NK-92 (cell line): ENCODE measurements around the gene SUPT3H.

ENCODE experiments used
- DNase-seq: peaks from one replicate; lab custom pipeline; 2025; ENCODE audit not compliant: unreplicated experiment; lab: John Stamatoyannopoulos, UW

Gene SUPT3H

DNA sequence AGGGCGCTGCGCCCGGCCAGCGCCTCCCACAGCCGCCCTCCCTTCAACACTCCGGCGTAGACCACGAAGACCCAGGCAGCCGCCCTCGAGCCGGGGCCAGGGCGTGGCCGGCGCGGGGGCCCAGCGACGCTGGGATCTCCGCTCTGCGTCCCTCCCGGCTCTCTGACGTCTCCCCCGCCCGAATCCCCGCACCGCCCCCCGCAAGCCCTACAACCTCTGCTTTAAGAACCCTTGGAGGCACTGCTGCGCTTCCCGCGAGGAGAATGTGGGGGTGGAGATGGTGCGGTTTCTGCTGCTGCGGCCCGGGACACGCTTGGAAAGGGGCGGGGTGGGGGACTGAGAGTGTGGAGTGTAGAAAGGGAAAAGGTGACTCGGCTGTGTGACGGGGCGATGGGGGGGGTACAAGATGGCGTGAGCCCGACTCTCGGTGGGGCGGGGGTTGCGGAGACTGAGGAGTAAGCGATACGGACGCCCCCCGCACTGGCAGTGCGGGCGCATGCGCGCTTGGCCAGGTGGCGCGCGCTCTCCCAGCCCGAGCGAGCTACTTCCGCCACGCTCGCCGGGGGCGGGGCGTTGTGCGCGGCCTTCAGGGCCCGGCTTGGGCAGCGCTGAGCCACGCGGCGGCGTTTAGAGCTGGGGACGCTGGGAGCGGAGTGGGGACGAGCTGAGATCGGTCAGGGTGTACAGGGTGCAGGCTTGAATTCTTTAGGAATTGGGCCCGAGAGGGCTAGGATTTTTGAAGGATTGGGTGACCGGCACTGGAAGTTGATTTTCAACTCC is at the start of gene SUPT3H:
TSS of gene SUPT3H (minus strand) at position 381 of the 780 bp plus-strand sequence.
- DNase-seq = peak; percentile 71

DNA sequence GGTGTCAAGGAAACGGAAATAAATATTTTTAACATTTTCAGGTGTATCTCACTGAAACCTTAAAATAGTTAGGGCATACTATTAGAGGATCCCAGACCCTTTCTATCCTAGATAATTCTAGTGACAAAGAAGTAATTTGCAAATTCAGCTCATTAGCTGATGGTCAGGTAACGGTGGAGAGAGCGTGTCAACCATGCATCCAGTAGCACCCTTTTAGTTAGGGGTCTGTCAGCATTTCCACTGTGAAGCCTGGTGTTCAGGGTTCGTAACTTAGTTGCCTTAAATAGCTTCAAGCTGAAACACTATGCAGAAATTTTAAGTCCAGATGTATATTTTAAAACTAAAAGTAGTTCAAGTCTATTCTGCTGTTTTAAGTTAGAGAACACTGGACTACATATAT is 48.5 kb upstream of the SUPT3H start:
- no peak for DNase-seq

DNA sequence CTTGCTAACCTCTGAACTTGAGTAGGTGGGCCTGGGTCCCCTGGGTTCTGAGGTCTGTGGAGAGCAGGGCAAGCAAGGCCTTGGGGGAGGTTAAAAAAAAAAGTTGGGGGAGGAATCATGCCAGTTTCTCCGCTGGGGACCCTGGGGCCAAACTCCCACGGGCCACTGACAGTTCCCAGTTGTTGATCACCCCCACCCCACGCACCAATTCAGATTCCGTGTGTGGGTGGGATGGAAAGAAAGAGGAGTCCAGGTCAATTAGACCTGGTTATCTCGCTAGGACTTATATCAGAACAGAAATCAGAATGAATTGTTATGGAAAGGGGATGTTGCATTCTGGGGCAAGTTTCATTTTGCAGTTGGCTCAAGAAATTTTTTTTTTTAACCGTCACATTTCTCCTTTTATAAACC is 46.7 kb upstream of the SUPT3H start:
- DNase-seq = no peak

DNA sequence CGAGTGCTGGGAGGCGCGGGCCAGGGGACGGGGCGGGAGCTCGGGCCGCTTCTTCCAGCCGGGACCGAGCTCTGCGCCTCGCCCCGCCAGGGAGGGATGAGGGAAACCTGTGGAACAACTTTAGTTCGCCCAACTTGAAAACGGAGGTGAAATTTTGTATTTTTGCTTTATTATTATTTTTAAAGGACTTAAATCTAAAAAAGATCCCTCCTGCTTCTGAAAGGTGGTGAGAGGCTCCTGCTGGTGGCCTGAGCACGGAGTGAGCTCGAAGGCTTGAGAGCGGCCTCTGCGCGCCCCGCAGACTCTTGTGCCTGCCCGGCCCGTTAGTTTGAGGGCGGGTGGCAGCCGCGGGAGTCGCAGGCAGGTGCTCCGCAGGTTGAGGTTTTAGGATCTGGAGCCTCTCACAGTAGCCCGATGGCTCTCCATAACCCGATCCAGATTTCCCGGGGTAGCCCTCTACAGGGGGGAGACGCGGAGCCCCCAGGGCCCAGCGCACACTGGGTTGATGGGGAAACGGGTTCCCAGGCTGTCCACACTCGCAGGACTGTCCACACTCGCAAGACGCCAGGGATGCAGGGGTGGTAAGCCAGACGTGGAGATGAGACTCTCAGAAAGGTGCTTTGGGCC is 46.2 kb upstream of the SUPT3H start:
- no peak for DNase-seq

DNA sequence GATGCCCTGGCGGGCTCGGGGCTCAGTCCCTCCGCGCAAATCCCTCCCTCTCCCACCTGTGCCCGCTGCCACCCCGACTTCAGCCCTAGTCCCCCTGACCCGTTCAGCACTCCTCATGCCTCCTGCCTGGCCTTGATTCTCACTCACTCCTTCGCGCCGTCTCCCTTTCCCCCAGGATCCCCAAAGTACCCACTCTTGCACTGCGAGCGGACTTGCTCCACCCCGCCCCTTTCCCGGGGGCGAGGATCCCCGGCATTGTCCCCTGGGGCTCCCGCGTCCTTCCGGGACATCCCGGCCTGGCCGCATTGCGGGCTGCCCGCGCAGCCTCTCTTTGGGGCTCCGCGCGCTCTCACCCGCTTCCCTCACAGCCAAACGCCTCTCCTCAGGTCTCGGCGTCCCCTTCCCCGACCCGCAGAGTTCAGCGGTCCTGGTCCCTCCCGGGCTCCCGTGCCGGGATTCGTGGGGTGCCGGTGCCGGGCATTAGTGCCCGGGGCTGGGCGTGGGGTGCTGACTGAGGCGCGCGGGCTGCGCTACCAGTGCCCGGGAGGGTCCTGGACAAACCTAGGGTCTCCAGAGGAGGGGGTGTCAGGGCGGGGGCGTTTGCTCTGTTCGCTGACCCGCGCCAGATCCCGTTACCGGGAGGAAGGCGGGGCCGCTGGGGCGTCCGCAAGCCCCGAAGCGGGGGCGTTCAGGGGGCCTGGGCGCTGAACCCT is 45.5 kb upstream of the SUPT3H start:
- no peak for DNase-seq

DNA sequence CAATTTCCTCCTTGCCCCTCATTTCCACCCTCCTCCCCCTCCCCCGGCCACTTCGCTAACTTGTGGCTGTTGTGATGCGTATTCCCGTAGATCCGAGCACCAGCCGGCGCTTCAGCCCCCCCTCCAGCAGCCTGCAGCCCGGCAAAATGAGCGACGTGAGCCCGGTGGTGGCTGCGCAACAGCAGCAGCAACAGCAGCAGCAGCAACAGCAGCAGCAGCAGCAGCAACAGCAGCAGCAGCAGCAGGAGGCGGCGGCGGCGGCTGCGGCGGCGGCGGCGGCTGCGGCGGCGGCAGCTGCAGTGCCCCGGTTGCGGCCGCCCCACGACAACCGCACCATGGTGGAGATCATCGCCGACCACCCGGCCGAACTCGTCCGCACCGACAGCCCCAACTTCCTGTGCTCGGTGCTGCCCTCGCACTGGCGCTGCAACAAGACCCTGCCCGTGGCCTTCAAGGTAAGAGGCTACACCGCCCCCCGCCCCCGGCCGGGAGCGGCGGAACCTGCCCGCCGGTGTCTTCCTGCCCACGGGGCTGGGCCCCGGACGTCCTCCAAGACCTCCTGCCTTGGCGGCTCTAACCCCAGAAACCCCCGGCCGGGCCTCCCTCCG is 44.9 kb upstream of the SUPT3H start:
- DNase-seq = no peak

DNA sequence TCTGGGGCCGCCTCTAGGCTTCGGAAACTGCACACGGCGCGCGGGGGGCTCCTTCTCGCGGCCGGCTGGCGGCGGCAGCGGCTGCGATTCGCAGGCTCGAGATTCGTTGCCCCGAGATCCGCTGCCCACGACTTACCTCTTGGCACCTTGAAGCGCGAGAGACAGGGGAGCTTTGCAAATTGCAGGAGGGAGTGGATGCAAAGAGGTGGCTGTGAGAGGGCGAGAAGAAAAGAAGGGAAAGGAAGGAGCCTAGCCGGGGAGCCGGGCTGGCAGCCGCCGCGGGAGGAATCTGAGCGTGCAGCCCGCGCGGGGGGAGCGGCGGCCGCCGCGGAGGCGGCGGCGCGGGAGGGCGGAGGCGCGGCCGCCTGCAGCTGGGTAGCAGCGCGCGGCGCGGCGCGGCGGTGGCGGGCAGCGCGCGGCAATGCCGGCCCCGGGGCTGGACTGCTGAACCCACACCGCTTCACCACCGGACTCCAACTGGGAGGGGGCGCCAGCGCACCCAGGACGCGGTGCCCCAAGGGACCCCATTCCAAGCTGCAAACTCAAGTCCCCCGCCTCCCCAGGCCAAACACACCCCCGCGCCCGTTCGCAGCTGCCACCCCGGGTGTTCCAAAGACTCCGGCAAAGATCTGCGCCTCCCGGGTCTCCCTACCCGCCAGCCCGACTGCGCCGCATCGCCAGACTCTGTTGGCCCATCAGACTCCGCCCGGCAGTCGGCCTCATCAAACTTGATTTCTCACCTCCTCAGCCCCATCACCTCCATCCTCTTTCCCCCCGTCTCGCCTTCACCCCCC is 44.2 kb upstream of the SUPT3H start:
- DNase-seq = no peak

DNA sequence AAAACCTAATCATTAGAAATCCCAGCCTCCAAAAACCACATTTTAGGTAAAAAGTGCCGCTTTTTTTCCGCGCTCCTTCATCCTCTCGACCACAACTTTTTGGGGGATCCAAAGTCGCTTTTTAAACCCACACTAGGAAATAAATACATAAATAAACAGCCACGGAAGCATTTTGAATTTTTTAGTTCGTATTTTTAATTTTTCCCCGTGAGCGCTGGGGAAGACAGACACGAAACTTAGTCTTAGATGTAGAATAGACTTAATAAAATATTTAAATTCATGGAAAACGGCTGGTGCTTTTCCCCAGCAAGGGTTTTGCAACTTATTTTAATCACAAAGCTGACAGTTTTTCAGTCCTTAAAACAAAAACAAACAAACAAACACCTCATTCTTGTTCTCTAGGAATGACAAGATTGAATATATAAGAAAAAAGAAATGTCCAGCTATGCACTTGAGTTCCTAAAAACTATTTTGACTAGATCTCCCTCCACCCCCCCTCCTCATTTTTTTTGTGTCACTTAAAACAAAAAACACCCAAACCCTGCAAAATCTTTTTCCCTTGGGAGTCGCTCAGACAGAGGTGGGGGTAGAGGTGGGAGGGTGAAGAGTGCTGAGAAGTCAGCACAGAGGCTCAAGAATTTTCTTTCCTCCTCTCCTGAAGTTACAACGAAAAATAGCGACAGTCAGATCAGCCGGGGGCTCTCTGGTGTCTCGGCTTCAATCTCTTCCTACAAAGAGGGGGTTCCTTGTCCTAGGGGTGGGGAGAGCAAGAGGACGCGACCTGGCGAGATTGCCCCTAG is 43.4 kb upstream of the SUPT3H start:
- DNase-seq = no peak

DNA sequence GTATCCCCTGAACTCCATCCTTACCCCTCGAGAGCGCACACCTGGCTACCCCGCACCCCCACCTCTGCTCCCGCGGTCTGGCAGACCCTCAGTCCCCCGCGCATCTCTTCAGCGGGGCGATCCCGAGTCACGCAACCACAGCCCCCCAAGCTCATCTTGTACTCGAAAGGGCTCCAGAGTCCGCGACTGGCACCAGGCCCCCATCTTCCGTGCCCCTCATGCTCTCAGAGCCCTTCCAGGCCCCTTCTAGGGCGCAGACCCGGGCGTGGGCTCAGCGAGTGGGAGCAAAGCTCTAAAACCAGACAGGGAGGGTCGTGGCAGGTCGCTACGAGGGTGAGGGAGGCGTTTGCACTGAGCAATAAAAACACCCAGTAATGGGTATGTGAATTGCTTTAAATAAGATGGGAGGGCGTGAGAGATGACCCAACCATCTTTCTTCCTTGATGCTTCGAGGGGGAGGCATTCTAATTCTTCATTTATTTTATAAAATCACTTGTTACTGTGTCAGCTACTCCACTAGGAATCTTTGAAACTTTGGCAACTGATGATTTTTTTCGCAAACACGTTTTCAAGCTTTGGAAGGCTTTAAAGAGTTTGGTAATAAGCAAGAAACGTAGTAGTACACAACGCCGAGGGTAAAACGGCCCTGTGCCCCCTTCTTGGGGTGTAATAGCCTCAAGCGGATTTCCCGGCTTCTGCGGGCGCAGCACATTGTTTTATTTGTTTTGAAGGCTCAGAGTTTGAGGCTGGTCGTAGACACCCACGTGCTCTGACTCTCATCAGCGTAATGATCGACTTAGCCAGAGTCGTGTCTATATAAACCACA is 42.6 kb upstream of the SUPT3H start:
- DNase-seq = no peak

DNA sequence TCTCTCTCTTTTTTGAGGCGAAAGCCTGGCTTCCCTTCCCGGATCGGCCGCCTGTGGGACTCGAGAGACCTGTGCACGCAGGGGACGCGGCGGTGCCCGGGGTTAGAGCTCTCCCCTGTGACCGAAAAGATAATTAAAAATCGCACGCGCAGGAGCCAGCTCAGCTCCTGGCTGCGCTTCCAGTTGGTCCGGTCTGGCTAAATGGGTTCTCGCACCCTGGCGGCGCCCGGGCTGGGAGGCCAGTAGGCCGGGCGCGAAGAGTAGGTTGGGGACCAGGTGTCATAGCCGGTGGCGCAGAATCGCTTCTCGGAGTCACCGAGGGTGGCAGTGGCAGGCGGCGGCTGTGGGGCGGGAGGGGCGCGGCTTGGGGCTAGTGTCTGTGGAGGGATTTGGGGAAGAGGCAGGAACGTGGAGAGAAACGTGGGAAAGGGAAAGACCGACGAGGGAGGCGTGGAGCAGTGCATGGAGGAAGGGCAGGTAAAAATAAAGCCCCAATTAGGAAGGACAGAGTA is 41.9 kb upstream of the SUPT3H start:
- no peak for DNase-seq

DNA sequence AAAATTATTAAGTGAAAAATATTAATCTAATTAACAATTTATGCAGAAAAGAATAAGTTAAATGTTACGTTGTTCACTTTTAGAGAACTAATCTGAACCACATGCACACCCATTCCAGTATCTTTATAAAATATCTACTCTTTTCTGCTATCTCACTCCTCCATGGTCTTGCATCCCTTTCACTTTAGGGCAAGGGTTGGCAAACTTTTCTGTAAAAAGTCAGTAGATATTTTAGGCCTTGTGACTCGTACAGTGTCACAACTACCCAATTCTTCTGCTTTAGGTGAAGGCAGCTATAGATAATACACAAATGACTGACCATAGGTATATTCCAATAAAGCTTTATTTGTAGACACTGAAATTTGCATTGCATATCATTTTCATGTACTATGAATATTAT is 39.7 kb upstream of the SUPT3H start:
- no peak for DNase-seq

DNA sequence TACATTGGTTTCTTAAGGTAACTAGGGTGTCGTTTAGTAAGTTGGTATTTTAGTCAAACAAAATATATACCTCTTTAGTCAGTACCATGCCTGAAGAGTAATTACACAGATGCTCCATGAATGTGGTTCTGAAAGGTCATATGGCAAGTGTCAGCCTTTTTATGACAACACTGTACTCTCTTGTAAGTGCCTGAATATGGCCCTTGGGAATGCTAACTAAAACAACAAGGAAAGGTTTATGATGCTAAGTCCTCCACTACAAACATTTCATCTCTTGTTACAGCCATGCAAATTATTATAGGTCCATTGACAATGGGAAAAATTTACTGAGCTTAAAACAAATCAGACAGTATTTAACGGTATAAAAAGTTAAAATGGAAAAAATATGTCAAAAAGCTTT is 39.0 kb upstream of the SUPT3H start:
- no peak for DNase-seq

DNA sequence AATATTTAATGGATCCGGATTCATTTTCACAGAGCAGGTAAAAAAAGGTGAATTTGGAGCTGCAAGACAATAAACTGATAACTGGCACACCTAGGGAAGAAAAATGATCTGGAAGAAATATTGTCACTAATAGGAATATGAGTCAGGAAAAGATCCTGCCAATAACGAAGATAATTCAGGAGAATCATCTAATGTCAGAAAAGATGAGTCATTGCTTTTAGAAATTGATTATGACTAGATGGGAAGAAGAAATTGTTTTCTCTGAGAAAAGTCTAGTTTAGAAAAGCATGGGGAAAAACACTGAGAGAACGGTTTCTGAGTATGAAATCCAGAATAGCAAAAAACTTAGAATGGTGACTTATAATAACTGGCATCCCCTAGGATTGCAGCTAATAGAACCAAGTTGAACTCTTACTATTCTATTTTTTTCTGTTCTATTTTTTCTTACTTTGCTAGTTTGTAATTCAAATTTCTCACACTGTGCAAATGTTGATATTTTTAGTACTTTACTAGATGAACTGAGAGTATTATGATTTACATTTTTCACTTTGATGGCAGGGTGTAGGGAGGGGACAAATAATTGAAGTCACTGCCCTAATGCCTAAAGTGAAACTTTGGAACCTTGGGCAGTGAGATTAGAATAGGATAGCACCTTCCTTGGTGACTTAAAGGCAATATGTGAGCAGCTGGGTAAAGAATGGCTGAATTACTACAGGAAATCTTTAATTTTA is 38.2 kb upstream of the SUPT3H start:
- no peak for DNase-seq

DNA sequence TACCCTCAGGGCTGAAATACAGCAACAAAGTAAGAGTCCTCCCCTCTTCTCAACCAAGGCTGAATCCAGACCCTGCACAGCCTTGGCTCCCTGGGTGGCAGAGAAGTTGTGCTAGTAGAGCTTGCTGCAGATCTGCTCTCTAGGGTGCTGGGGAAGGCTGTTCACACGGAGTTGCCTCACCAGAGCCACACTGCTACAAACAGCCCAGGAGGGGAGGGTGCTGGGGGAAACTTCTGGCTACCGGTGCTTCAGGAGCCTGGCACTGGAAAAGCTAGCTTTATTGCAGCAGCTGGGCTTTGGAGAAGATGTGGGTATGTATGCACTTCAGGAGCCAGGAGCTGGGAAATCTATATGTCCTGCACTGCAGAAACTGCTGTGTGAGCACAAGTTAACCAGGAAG is 37.6 kb upstream of the SUPT3H start:
- no peak for DNase-seq

DNA sequence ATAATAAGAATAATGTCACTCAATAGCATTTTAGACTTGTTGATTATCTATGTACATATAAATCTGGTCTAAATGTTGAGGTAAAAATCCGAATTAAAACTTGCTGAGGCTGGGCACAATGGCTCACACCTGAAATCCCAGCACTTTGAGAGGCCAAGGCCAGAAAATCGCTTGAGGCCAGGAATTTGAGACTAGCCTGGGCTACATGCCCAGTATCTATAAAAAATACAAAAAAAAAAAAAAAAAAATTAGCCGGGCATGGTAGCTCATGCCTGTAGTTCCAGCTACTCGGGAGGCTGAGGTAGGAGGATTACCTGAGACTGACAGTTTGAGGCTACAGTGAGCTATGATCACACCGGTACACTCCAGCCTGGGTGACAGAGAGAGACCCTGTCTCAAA is 34.2 kb upstream of the SUPT3H start:
- DNase-seq = no peak

DNA sequence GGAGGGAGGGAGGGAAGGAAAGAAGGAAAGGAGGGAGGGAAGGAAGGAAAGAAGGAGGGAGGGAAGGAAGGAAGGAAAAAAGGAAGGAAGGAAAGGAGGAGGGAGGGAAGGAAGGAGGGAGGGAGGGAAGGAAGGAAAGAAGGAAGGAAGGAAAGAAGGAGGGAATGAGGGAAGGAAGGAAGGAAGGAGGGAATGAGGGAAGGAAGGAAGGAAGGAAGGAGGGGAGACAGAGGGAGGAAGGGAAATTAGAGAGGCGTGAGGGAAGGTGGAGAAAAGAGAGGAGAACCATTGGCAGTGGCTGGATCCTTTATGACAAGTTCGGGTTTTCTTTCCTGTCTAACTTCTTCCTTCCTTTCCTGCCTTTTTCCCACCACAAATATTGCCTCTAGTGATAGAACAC is 22.3 kb upstream of the SUPT3H start:
- DNase-seq = no peak

DNA sequence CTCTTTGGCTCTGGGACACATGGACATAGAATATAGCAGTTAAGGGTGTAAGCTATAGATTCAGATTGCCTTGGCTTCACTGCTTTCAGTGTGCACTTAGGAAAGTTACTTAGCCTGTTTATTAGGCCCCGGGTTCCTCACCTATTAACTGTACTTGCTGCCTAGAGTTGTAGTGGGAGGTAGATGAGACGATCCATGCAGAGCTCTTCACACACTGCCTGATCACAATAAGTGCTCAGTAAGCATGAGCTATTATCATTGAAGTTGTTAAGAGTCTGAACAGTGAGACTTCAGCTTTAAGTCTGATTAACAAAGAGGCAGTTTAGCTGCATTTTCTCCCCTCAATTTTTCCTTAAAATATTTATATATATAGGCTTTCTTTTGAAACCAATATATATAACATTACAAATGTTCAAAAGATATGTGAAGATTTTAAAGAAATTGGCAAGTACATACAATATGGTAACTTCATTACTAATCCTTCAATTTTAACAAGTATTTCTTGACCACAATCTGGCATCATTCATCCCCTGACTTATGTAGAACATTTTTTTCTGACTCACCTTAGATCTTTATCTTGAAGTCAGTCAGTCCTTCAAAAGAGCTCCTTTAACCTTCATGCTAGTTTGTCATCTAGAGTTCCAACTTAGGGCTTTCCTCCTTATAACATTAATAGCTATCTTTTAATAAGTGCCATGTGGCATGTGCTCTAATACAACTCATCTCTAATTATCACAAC is 20.5 kb upstream of the SUPT3H start:
- DNase-seq = no peak

DNA sequence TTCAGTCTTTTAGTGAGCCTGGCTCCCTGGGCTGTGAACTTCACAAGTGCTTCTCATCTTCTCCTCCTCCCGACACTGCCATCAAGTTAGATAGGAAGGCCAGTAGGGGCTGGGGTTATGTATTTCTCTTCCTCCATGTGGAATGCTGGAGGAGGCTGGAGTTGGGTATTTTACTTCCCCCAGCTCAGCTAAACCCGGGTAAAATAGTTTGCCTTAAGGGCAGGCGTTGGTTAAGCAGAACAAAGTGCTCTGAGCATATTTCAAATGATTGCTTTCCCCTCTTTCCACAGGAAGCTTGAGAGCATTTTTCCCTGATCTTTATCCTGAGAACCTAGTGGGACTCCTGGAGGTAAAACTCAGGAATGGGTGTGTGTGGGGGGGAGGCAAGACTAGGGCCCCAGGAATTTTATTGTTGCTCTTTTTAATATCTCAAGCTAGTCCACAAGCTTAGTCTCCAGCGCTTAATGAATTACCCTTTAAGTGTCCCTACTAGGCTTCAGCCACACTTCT is 16.9 kb upstream of the SUPT3H start:
- DNase-seq = no peak
